HFFc6 (cell line): ENCODE results near the gene TTC33. TPM values are rescaled to one million over a fixed set of nuclear protein-coding genes. Genes with fewer than 3 reads are reported as not detected.

Experiments
- DNase-seq: peaks from one replicate; pipeline ENCODE4 v3.0.0-alpha.2; 2018
- H3K27ac Mint-ChIP-seq: 2 replicates; pipeline ENCODE4 v1.8.0; 2020; ENCODE audit warnings: mild to moderate bottlenecking, mixed read lengths
- H3K27me3 Mint-ChIP-seq: 2 replicates; pipeline ENCODE4 v1.8.0; 2021; ENCODE audit warnings: mild to moderate bottlenecking, moderate library complexity, mixed read lengths; ENCODE audit not compliant: insufficient read depth
- H3K36me3 Mint-ChIP-seq: 2 replicates; pipeline ENCODE4 v1.8.0; 2021; ENCODE audit warnings: low read depth, mixed read lengths
- H3K4me1 Mint-ChIP-seq: 2 replicates; pipeline ENCODE4 v1.8.0; 2020; ENCODE audit warnings: low read depth, mixed read lengths
- H3K4me3 Mint-ChIP-seq: 2 replicates; pipeline ENCODE4 v1.8.0; 2020; ENCODE audit warnings: mild to moderate bottlenecking, moderate library complexity, mixed read lengths
- H3K9me3 Mint-ChIP-seq: 2 replicates; pipeline ENCODE4 v1.8.0; 2020; ENCODE audit warnings: mild to moderate bottlenecking, mixed read lengths
- total RNA-seq, 6 experiments: library from RNA; stranded (reverse); fragmentation: NEBNext Ultra II Directional; extraction: Animal tissue kit (Norgen Biotek cat#: 25700); gene quantifications; 2 replicates in 1 of 6; 3 replicates in 5 of 6; pipeline ENCODE4 v1.2.3, GENCODE V29; 2021
- TF ChIP-seq, protein P1 (sequence below): fragments of 200-600 bp; sonication (generic); IDR thresholded peaks from 2 replicates; pipeline ENCODE4 v1.5.0; 2021; ENCODE audit warnings: antibody characterized with exemption, mild to moderate bottlenecking

TTC33 gene
- total RNA-seq, 6 experiments from 2014 or later = 8.6 to 11.3 (median 9.8) TPM

- Mint-ChIP-seq H3K9me3 (no peaks in the 10 kb centered on the region), H3K4me1 (peaks cover 37% of the 10 kb centered on the region), H3K27ac (peak overlapping the region; percentile 60), H3K27me3 (no peaks in the 10 kb centered on the region; the same call in 1 of the 2 replicates), H3K4me3 (no peak overlapping the region), H3K36me3 (peaks cover 9% of the 10 kb centered on the region)
- peak; percentile 43 for DNase-seq
- TF ChIP-seq, protein P1, sequence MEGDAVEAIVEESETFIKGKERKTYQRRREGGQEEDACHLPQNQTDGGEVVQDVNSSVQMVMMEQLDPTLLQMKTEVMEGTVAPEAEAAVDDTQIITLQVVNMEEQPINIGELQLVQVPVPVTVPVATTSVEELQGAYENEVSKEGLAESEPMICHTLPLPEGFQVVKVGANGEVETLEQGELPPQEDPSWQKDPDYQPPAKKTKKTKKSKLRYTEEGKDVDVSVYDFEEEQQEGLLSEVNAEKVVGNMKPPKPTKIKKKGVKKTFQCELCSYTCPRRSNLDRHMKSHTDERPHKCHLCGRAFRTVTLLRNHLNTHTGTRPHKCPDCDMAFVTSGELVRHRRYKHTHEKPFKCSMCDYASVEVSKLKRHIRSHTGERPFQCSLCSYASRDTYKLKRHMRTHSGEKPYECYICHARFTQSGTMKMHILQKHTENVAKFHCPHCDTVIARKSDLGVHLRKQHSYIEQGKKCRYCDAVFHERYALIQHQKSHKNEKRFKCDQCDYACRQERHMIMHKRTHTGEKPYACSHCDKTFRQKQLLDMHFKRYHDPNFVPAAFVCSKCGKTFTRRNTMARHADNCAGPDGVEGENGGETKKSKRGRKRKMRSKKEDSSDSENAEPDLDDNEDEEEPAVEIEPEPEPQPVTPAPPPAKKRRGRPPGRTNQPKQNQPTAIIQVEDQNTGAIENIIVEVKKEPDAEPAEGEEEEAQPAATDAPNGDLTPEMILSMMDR = no peak
These were observed 26.2 kb upstream of the TTC33 start for GRCh38 chr5:40781843-40782409.

GRCh38 chr5:40780858-40781257 is 25.1 kb upstream of the TTC33 start:
- H3K27me3 Mint-ChIP-seq = peaks cover 2% of the 10 kb centered on the region
- DNase-seq = no peak
- H3K9me3 Mint-ChIP-seq = no peaks in the 10 kb centered on the region
- H3K36me3 Mint-ChIP-seq = peaks cover 11% of the 10 kb centered on the region
- H3K4me1 Mint-ChIP-seq = peaks cover 48% of the 10 kb centered on the region
- no peak overlapping the region for H3K27ac Mint-ChIP-seq
- TF ChIP-seq, protein P1 = no peak
- H3K4me3 Mint-ChIP-seq = no peak overlapping the region

- Mint-ChIP-seq H3K27me3 (peaks cover 2% of the 10 kb centered on the region), H3K27ac (no peak overlapping the region), H3K4me1 (peaks cover 50% of the 10 kb centered on the region), H3K36me3 (peaks cover 11% of the 10 kb centered on the region), H3K4me3 (no peak overlapping the region), H3K9me3 (no peaks in the 10 kb centered on the region)
- no peak for DNase-seq
- TF ChIP-seq, protein P1 = no peak
These were observed 24.4 kb upstream of the TTC33 start for GRCh38 chr5:40780199-40780598.

GRCh38 chr5:40779561-40779960 is 23.8 kb upstream of the TTC33 start:
- DNase-seq = no peak
- H3K4me1 Mint-ChIP-seq = peaks cover 48% of the 10 kb centered on the region
- peaks cover 2% of the 10 kb centered on the region for H3K27me3 Mint-ChIP-seq
- H3K9me3 Mint-ChIP-seq = no peaks in the 10 kb centered on the region
- H3K36me3 Mint-ChIP-seq = peaks cover 11% of the 10 kb centered on the region
- H3K27ac Mint-ChIP-seq = no peak overlapping the region
- TF ChIP-seq, protein P1 = no peak
- H3K4me3 Mint-ChIP-seq = no peak overlapping the region

GRCh38 chr5:40778133-40778532 is 22.4 kb upstream of the TTC33 start:
- H3K27me3 Mint-ChIP-seq = peaks cover 2% of the 10 kb centered on the region; the same call in 1 of the 2 replicates
- DNase-seq = no peak
- TF ChIP-seq, protein P1 = no peak
- H3K4me1 Mint-ChIP-seq = peaks cover 41% of the 10 kb centered on the region
- H3K4me3 Mint-ChIP-seq = no peak overlapping the region
- H3K9me3 Mint-ChIP-seq = no peaks in the 10 kb centered on the region
- H3K36me3 Mint-ChIP-seq = peaks cover 15% of the 10 kb centered on the region
- H3K27ac Mint-ChIP-seq = no peak overlapping the region

DNA sequence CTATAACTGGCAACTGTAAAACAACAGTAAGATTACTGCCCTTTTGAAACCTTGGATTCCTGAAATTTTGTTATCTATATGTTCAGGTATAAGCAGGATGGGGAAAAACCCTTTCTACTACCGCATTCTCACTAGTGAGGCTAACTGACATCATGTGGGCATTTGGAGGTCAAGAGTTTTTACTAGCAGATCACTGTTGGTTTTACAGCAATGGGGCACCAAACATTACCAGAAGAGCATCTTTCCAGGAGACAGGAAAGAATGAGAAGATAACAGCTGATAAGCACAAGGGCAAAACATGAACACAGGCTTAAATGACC is 20.9 kb upstream of the TTC33 start:
- H3K4me3 Mint-ChIP-seq = no peak overlapping the region

More for the DNA sequence above, 20.9 kb upstream of the TTC33 start:
- Mint-ChIP-seq H3K36me3 (peaks cover 15% of the 10 kb centered on the region), H3K9me3 (no peaks in the 10 kb centered on the region), H3K27ac (no peak overlapping the region), H3K4me1 (peaks cover 29% of the 10 kb centered on the region), H3K27me3 (peaks cover 2% of the 10 kb centered on the region; the same call in 1 of the 2 replicates)
- DNase-seq = no peak
- TF ChIP-seq, protein P1 = no peak
